ENCODE results near the gene IMP4. TPM values are rescaled to one million over a fixed set of nuclear protein-coding genes. Genes with fewer than 3 reads are reported as not detected.
A peak's percentile ranks its signal among the peaks of the same experiment; 100 is the strongest.

Gene IMP4
- total and polyA plus RNA-seq, 2 of the 4 experiments (the other 2 are of a cell fraction) = 154 to 169 TPM

- ATAC-seq (ENCODE audit: low read depth) = peak; percentile 95
- TF ChIP-seq FOS (IDR thresholded peaks at IDR 0.05; ENCODE audit: low read depth, low read length) (no peak), RAD21 (IDR thresholded peaks at IDR 0.05; ENCODE audit: low read length) (no peak), POLR2A (IDR thresholded peaks at IDR 0.05; ENCODE audit: low read depth, low read length) (peak; percentile 82), MAZ (IDR thresholded peaks at IDR 0.05; ENCODE audit: borderline replicate concordance, low read depth, low read length) (peak; percentile 49; the same call in 1 of the 2 replicates), MXI1 (IDR thresholded peaks at IDR 0.05; ENCODE audit: borderline replicate concordance, low read depth, low read length) (0 out of 2 replicates have a peak, but pooled peaks have one; percentile 1), RFX5 (IDR thresholded peaks at IDR 0.05; ENCODE audit: low read depth, low read length) (no peak), CEBPB (IDR thresholded peaks at IDR 0.05; ENCODE audit: low read depth, low read length) (no peak), BHLHE40 (IDR thresholded peaks at IDR 0.05; ENCODE audit: low read depth, low read length) (peak; percentile 33; the same call in 1 of the 2 replicates), MAFK (IDR thresholded peaks at IDR 0.05; ENCODE audit: low read depth, low read length) (no peak), USF2 (IDR thresholded peaks at IDR 0.05; ENCODE audit: low read depth, low read length) (no peak)
- Histone ChIP-seq H3K4me2 (ENCODE audit: low read depth, low read length) (peak overlapping the region; percentile 96), H3K4me1 (ENCODE audit: control insufficient read depth, insufficient read depth, low read length) (peaks cover 11% of the 10 kb centered on the region), H2BK5ac (ENCODE audit: low read depth, low read length, poor library complexity, severe bottlenecking) (peak overlapping the region; percentile 78), H3K23ac (ENCODE audit: low read depth, low read length) (no peak overlapping the region; the same call in 1 of the 2 replicates), H3K9ac (ENCODE audit: low read depth, low read length) (peak overlapping the region; percentile 72), H3K79me1 (ENCODE audit: low read depth in 1 of 2, low read length in 2 of 2) (peaks cover 4 to 7% of the 10 kb centered on the region in 2 experiments; a peak in 2 of 4 replicates), H3K4me3 (ENCODE audit: insufficient read depth, low read depth, low read length) (peak overlapping the region; percentile 61), H2AK9ac (replicated peaks; ENCODE audit: low read depth, low read length, poor library complexity) (peak overlapping the region; percentile 96), H2BK15ac (ENCODE audit: low read depth, low read length) (no peak overlapping the region), H2BK120ac (ENCODE audit: low read depth, low read length) (peak overlapping the region; percentile 56; the same call in 1 of the 2 replicates), H3K18ac (ENCODE audit: low read depth, low read length) (peak overlapping the region; percentile 30), H4K8ac (ENCODE audit: low read depth in 2 of 2, low read length in 2 of 2) (peak overlapping the region; percentile 84 to 95), H3K4ac (ENCODE audit: low read depth, low read length) (peak overlapping the region; percentile 88), H3K56ac (ENCODE audit: extremely low read depth, insufficient read depth, low read length) (peak overlapping the region; percentile 51; the same call in 1 of the 2 replicates), H3K27me3 (ENCODE audit: control insufficient read depth, insufficient read depth, low read length) (no peaks in the 10 kb centered on the region), H2BK20ac (ENCODE audit: low read depth, low read length) (no peak overlapping the region), H3K36me3 (ENCODE audit: control insufficient read depth, insufficient read depth, low read length) (no peaks in the 10 kb centered on the region), H3K14ac (replicated peaks; ENCODE audit: low read depth, low read length) (peak overlapping the region; percentile 91), H3K9me1 (ENCODE audit: insufficient read depth, low read length) (no peaks in the 10 kb centered on the region; the same call in 1 of the 2 replicates), H4K20me1 (ENCODE audit: insufficient read depth, low read length) (no peaks in the 10 kb centered on the region), H4K91ac (ENCODE audit: insufficient read depth, low read depth, low read length) (peak overlapping the region; percentile 77), H3K27ac (ENCODE audit: insufficient read depth, low read length) (peak overlapping the region; percentile 80), H2AFZ (replicated peaks; ENCODE audit: low read length, poor library complexity) (peak overlapping the region; percentile 95), H3K9me3 (ENCODE audit: control insufficient read depth, insufficient read depth, low read length) (no peaks in the 10 kb centered on the region), H2AK5ac (ENCODE audit: low read depth, low read length) (0 out of 2 replicates have a peak overlapping the region, but pooled peaks have one; percentile 4), H4K5ac (ENCODE audit: low read depth, low read length) (peak overlapping the region; percentile 13)
- POLR2A ChIA-PET (ENCODE audit: unreplicated experiment) = no interaction called here
- 2% methylated on average over 28 of the region's 59 CpGs; no CpG with 5 or more reads in 1 of the 2 experiments for WGBS, 2 experiments (ENCODE audit: extremely low coverage in 2 of 2, insufficient read length in 1 of 2)
- BruUV-seq (replicated peaks) = no TSS peak
- CTCF ChIA-PET = interaction anchor here (1.5 kb wide), 1 partner anchor 16 kb away, joined by 3 read pairs; no protein-coding TSS in a partner anchor
- intact Hi-C loops (cut with micrococcal nuclease) = loop anchor here (1.0 to 2.0 kb wide), 2 partner anchors 18 to 49 kb away; partner anchors contain the start of gene IMP4
- in situ Hi-C loops (cut with MboI; ENCODE audit: low sequenced_read_pairs) = no loop called here
- peak; percentile 68 for DNase-seq
- dilution Hi-C loops (cut with HindIII; ENCODE audit: low sequenced_read_pairs, unreplicated experiment) = no loop called here
Observed at GRCh38 chr2:130391058-130391871, 48.6 kb downstream of the IMP4 start.
